Cardiac muscle cell (in vitro differentiated cells and primary cell): ENCODE results near the gene PDGFC. TPM values are rescaled to one million over a fixed set of nuclear protein-coding genes. Genes with fewer than 3 reads are reported as not detected.
A peak's percentile ranks its signal among the peaks of the same experiment; 100 is the strongest.

Experiments used
- DNase-seq, 2 donors: peaks; one replicate each; pipeline versions ENCODE4 v3.0.0 to v3.0.0-alpha.2; 2010 to 2017; ENCODE audit warnings: low read depth in 1 of 2, low spot score in 1 of 2
- H3K27ac ChIP-seq: fragments of 200-600 bp; sonication (generic); 2 replicates; pipeline ENCODE4 v1.5.1; 2016
- H3K27me3 ChIP-seq: fragments of 200-600 bp; sonication (generic); 2 replicates; pipeline ENCODE4 v1.6.0; 2016; ENCODE audit warnings: control low read depth
- H3K36me3 ChIP-seq: fragments of 200-600 bp; sonication (generic); 2 replicates; pipeline ENCODE4 v1.5.1; 2016; ENCODE audit warnings: control low read depth
- H3K4me1 ChIP-seq: fragments of 200-600 bp; sonication (generic); 2 replicates; pipeline ENCODE4 v1.8.1; 2017; ENCODE audit warnings: low read depth, mild to moderate bottlenecking, mixed run types
- H3K4me3 ChIP-seq: fragments of 200-600 bp; sonication (generic); 2 replicates; pipeline ENCODE4 v1.5.1; 2016; ENCODE audit warnings: mild to moderate bottlenecking
- H3K9me3 ChIP-seq: fragments of 200-600 bp; sonication (generic); 2 replicates; pipeline ENCODE4 v1.5.1; 2017; ENCODE audit warnings: low read depth, mild to moderate bottlenecking, control low read depth
- polyA plus RNA-seq: library from polyadenylated mRNA; unstranded; fragments of >200 nt; fragmentation: Nextera tagmentation; extraction: Ambion mirVana; gene quantifications from 2 replicates; pipeline ENCODE4 v1.2.1, GENCODE V29; 2016
- total RNA-seq: library from RNA; depleted of rRNA; stranded (reverse); fragments of >200 nt; gene quantifications from 2 replicates; pipeline ENCODE4 v1.2.3, GENCODE V29; 2016
- TF ChIP-seq, protein P1 (sequence below): IDR thresholded peaks from 2 replicates; pipeline ENCODE4 v1.5.1; 2012; ENCODE audit warnings: low read depth, mild to moderate bottlenecking, low read length

Gene PDGFC
- total and polyA plus RNA-seq, 2 experiments from 2014 or later, result 6.9 to 18.2 TPM

DNA sequence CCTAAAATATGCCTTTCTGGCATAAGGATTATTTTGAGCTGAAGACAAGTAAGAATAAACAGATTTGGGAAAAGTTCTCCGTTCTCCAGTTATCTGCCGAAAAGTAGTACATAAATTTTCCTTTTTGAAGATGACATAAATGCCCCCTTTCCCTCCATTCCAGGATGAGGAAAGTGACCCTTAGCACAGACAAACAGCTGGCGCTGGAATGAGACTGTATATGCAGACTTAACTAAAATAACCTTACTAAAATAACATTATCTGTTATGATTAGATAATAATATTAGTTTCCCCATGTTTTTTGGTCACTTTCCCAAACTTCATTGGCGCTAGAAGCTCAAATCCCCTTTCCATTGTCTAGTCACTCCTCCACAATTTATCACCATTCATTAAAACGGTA lies 21.5 kb downstream of the PDGFC start:
- no peak overlapping the region for H3K4me3 ChIP-seq
- TF ChIP-seq, protein P1, sequence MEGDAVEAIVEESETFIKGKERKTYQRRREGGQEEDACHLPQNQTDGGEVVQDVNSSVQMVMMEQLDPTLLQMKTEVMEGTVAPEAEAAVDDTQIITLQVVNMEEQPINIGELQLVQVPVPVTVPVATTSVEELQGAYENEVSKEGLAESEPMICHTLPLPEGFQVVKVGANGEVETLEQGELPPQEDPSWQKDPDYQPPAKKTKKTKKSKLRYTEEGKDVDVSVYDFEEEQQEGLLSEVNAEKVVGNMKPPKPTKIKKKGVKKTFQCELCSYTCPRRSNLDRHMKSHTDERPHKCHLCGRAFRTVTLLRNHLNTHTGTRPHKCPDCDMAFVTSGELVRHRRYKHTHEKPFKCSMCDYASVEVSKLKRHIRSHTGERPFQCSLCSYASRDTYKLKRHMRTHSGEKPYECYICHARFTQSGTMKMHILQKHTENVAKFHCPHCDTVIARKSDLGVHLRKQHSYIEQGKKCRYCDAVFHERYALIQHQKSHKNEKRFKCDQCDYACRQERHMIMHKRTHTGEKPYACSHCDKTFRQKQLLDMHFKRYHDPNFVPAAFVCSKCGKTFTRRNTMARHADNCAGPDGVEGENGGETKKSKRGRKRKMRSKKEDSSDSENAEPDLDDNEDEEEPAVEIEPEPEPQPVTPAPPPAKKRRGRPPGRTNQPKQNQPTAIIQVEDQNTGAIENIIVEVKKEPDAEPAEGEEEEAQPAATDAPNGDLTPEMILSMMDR, result no peak
- H3K36me3 ChIP-seq, result no peaks in the 10 kb centered on the region
- H3K9me3 ChIP-seq, result no peaks in the 10 kb centered on the region
- DNase-seq, result no peak
- no peak overlapping the region for H3K27ac ChIP-seq
- H3K4me1 ChIP-seq, result no peaks in the 10 kb centered on the region
- H3K27me3 ChIP-seq, result no peaks in the 10 kb centered on the region

DNA sequence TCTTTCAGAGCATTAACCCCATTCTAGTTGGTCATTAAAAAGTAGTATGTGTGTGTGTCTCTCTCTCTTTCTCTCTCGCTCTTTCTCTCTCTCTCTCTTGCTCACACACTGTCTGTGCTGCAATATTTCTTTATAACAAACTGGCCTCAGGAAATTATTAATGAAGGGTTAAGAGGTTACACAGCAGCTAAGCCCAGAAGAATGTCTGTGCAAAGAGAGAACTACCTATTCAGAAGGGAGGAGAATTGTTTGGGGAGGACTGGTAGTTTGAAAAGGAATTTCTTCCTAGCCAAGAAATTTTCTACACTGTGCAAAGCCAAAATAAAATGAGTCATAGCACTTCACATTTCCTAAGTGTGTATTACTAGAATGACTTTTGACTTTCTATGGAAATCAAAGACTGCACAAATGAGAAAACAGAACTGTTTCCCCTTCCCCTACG lies 22.2 kb downstream of the PDGFC start:
- Histone ChIP-seq H3K4me3 (no peak overlapping the region), H3K27ac (no peak overlapping the region), H3K36me3 (no peaks in the 10 kb centered on the region), H3K27me3 (no peaks in the 10 kb centered on the region), H3K9me3 (no peaks in the 10 kb centered on the region), H3K4me1 (no peaks in the 10 kb centered on the region)
- TF ChIP-seq, protein P1, result no peak
- DNase-seq, result peak in 1 of 2 donors; percentile 79

DNA sequence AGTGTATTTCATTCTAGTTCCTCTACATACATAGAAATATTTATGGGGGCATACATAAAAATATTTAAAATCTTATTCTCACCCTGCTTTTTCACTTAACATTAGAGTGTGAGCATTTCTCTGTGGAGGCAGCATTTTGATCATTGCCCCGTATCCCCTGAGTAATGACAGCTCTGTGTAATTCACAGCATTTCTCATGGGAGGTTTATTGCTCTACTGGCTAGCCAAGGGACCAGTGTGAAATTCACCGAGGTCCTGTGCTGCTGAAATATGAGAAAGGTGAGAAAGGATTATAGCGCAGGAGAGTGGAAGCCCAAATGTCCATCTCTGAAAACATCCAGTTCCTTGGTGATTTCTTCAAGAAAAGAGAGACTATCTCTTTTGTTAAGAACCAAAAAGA lies 22.9 kb downstream of the PDGFC start:
- no peaks in the 10 kb centered on the region for H3K9me3 ChIP-seq
- no peaks in the 10 kb centered on the region for H3K27me3 ChIP-seq
- no peaks in the 10 kb centered on the region for H3K36me3 ChIP-seq
- TF ChIP-seq, protein P1, result no peak
- H3K27ac ChIP-seq, result no peak overlapping the region
- no peak for DNase-seq
- no peak overlapping the region for H3K4me3 ChIP-seq
- H3K4me1 ChIP-seq, result no peaks in the 10 kb centered on the region

DNA sequence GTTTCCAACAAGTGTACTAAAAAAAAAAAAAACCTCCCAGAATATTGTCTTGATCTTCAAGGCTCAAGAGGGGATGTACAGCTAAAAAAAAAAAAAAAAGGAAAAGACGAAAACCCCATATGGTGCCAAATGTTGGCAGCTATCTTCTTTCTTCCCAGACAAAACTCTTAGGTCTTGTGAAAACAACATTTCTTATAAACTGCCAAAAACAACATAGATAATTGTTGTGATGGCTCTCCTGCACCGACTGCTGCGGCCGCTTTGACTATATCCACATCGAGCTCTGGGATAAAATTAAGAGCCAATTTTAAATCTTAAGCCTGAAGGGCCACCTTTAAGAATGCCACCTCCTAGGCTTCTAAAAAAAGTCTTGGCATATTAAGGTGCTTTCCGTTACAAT lies 23.5 kb downstream of the PDGFC start:
- H3K4me3 ChIP-seq, result no peak overlapping the region
- H3K36me3 ChIP-seq, result no peaks in the 10 kb centered on the region
- H3K27me3 ChIP-seq, result no peaks in the 10 kb centered on the region
- no peaks in the 10 kb centered on the region for H3K9me3 ChIP-seq
- H3K4me1 ChIP-seq, result no peaks in the 10 kb centered on the region
- no peak overlapping the region for H3K27ac ChIP-seq
- TF ChIP-seq, protein P1, result no peak
- peak in 1 of 2 donors; percentile 47 for DNase-seq

DNA sequence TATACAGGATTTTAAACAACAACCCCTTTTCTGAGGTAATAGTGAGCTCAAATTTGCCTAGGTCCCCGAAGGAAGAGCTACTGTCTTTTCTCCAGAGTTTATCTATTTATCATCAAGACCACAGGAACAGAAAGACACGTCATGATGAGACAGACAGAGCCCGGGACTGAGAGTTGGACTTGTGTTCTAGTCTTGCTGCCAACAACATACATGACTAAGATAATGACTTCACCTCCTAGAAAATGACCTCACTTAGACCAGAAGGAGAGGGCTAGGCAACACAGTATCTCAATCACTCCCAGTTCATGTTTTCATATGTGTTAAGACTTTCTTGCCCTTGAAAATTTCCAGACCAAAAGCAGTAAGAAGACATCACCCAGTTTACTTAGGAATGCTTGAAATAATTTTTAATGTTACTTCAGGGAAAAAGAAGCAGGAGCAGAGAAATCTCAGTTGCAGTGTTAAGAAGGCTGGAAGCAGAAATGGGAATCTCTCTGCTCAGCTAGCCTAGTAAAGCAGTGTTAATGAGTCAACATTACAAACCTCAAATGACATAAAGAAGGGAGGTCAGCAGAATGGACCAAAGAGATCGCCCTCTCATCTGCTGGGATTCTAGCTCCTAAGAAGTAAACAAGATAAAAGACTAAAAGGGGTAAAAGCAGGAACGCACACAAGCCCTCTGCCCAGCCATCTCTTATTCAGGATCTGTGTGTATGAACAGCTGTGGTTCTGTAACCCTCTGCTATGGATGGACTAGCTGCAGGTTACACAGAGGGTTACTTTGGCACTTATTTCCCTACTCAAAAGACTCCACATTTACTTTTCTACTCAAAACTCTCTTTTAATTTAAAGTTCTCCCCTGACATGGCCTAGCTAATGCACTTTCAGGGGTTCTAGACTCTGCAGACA lies 24.8 kb downstream of the PDGFC start:
- Histone ChIP-seq H3K4me3 (no peak overlapping the region), H3K27ac (no peak overlapping the region), H3K27me3 (no peaks in the 10 kb centered on the region), H3K9me3 (no peaks in the 10 kb centered on the region), H3K4me1 (peaks cover 9% of the 10 kb centered on the region), H3K36me3 (no peaks in the 10 kb centered on the region)
- TF ChIP-seq, protein P1, result no peak
- peak in 1 of 2 donors; percentile 83 for DNase-seq
